HG03066 (cell line): ENCODE data around the gene P2RY6.

ENCODE experiments used
- ATAC-seq: cut with Tn5 transposase; IDR thresholded peaks from one replicate; pipeline ENCODE4 v1.9.1; 2021; ENCODE audit warnings: low read depth; ENCODE audit not compliant: unreplicated experiment

P2RY6 gene

DNA sequence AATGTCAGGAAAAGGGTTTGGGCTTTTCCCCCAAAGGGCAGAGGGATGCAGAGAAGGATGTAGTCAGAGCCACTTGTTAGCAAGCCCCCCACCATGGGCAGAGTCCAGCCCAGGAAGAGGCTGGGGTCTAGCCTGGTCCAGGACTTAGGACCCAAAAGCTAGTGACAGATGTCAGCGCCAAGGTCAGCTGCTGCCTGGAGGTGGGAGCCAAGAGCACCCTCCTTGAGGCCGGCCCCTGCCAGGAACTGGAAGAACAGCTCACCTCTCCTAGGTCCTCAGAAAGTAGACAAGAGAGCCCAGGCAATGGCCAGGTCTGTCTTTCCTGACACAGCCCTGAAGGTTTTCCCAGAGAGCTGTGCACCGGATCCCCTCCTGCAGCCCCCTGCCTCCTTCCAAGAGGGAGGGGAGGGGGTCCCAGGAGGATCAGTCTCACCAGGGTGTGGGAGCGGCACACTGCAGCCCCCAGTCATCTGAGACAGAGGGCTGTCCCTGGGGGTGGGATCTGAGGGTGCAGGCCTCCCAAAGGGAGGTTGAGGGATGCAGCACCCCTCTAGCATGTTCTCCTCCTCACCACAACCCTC lies 21.3 kb downstream of the P2RY6 start:
- no peak for ATAC-seq

- no peak for ATAC-seq
Measured at GRCh38 chr11:73294604-73295003, 22.5 kb downstream of the P2RY6 start.

DNA sequence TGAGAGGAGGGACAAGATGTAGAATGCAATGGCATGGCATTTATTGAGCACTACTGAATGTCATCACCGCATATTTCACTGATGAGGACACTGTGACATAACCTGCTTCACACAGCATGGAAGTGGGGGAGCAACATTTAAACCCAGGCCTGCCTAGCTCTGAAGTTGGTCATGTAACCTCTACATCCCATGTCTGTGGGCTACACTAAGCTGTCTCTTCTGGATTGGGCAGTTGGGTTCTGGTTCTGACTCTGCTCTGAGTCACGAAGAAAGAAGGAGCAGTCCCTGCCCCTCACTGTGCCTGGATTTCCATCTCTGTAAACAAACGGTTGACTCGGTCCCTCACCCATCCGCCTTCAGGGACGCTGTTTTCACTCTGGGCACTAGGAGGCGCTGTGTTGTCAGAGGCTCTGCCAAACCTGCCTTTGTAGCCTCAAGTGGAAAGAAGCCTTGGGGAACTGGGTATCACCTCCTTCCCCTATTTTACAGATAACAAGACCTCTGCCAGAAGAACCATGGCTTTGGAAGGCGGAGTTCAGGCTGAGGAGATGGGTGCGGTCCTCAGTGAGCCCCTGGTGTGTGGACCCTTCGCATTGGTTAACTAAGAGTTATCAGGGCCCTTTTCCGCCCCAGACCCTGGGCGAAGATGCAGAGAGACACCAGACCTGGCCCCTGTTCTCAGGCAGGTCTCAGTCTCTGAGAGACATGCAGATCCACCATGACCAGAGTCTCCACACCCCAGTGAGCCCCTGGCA lies 23.3 kb downstream of the P2RY6 start:
- ATAC-seq = peak; percentile 66

DNA sequence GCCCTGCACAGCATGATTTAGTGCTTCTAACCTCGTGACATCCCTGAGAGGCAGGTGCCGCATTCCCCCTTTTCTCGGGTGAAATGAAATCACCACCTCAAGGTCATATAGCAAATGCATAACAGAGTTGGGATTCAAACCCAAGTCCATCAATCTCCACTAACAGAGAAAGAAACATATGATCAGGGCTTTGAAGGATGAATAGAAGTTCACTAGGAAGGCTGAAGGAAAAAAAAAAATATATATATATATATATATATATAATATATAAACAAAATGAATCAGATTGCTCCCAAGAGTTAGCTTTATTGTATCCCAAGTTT lies 23.8 kb downstream of the P2RY6 start:
- ATAC-seq = no peak

GRCh38 chr11:73296501-73297230 lies 24.5 kb downstream of the P2RY6 start:
- no peak for ATAC-seq

GRCh38 chr11:73297231-73297590 lies 25.1 kb downstream of the P2RY6 start:
- ATAC-seq = no peak

- no peak for ATAC-seq
Measured at GRCh38 chr11:73297702-73298101, 25.6 kb downstream of the P2RY6 start.

DNA sequence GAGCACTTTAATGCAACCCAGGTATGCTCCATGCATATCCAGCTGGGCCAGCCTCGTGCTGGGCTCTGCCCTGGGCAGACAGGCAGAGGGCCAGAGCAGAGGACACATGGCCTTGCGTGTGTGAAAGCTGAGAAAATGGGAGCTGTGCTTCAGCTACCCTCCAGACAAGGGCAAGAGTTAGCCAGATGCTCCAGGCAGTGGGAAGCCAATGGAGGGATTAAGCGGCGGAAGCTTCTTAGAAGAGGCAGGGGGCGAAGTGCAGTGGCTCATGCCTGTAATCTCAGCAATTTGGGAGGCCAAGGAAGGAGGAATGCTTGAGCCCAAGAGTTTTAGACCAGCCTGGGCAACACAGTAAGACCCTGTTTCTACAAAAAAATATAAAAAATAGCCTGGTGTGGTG lies 26.1 kb downstream of the P2RY6 start:
- no peak for ATAC-seq

- no peak for ATAC-seq
Measured at GRCh38 chr11:73299751-73300150, 27.6 kb downstream of the P2RY6 start.

GRCh38 chr11:73306069-73306841 lies 34.1 kb downstream of the P2RY6 start:
- no peak for ATAC-seq

GRCh38 chr11:73306977-73307322 lies 34.8 kb downstream of the P2RY6 start:
- ATAC-seq = no peak

GRCh38 chr11:73307323-73308002 lies 35.3 kb downstream of the P2RY6 start:
- peak; percentile 60 for ATAC-seq

- ATAC-seq = peak; percentile 33
Measured at GRCh38 chr11:73308003-73308960, 36.1 kb downstream of the P2RY6 start, which contains the start of gene ARHGEF17. TSS of gene ARHGEF17 (plus strand) at chr11:73308276. CDS start at chr11:73308639, 363 bp downstream.

GRCh38 chr11:73308961-73309919 lies 37.1 kb downstream of the P2RY6 start:
- no peak for ATAC-seq

- no peak for ATAC-seq
Measured at GRCh38 chr11:73310076-73310475, 37.9 kb downstream of the P2RY6 start.

GRCh38 chr11:73310661-73311393 lies 38.7 kb downstream of the P2RY6 start:
- ATAC-seq = no peak

DNA sequence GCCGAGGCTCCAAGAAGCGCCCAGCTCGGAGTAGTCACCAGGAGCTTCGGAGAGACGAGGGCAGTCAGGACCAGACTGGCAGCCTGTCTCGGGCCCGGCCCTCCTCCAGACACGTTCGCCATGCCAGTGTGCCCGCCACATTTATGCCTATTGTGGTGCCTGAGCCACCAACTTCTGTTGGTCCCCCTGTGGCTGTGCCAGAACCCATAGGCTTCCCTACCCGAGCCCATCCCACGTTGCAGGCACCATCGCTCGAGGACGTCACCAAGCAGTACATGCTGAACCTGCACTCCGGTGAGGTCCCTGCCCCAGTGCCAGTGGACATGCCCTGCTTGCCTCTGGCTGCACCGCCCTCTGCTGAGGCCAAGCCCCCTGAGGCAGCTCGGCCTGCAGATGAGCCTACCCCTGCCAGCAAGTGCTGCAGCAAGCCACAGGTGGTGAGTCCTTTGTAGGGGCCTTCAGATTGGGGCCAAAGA lies 39.3 kb downstream of the P2RY6 start:
- no peak for ATAC-seq

DNA sequence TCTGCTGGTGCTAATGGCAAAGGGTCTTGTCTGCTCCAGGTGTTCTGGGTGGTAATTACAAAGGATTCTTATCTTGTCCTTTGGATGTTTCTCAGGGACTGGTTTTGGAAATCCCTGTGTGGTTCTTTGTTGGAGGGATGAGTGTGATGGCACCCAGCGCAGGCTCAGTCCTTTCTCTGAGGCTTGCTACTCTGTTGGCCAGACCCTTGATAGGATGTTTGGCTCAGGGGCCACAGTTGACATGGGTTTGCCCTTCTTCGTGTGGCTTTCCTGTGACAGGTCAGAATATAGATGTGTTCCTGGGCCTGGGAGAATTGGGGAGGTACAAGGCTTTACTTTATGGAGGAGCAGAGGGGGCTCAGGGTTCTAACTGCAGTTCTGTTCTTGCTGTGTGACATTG lies 39.9 kb downstream of the P2RY6 start:
- ATAC-seq = no peak
